Naive thymus-derived CD4-positive, alpha-beta T cell (primary cell): ENCODE results near the gene LARGE1. TPM values are rescaled to one million over a fixed set of nuclear protein-coding genes. Genes with fewer than 3 reads are reported as not detected.

Experiments
- ATAC-seq: fragments of 150-1000 bp; cut with Tn5 transposase; 2 replicates; pipeline ENCODE4 v1.10.0; 2021; ENCODE audit warnings: mild to moderate bottlenecking, moderate library complexity
- CTCF ChIA-PET: fragments of 350-600 bp; sonication (Branson Sonifier 250); formaldehyde crosslinking; loops from one replicate; lab custom pipeline; 2021; ENCODE audit warnings: antibody characterized with exemption; lab: Charles Lee
- POLR2A ChIA-PET: fragments of 350-600 bp; sonication (Branson Sonifier 250); formaldehyde crosslinking; loops from one replicate; lab custom pipeline; 2021; ENCODE audit warnings: antibody characterized with exemption, inconsistent platforms; lab: Charles Lee
- DNase-seq, 9 donors: peaks; one replicate each; pipeline versions ENCODE4 v3.0.0 to v3.0.0-alpha.2; 2020 to 2022; ENCODE audit warnings: mixed read lengths in 1 of 9
- H3K27ac ChIP-seq: one replicate; pipeline ENCODE4 v1.7.0; 2013; ENCODE audit warnings: mild to moderate bottlenecking, low read depth, low read length, moderate library complexity
- H3K27me3 ChIP-seq, 2 donors: one replicate each; pipeline ENCODE4 v1.7.0; 2013; ENCODE audit warnings: low read length in 2 of 2, mild to moderate bottlenecking in 2 of 2, moderate library complexity in 2 of 2; ENCODE audit not compliant: control insufficient read depth in 2 of 2, insufficient read depth in 2 of 2
- H3K36me3 ChIP-seq, 3 experiments: 1 replicate in 2 of 3; 2 replicates in 1 of 3; pipeline ENCODE4 v1.7.0; 2013; ENCODE audit warnings: low read length in 3 of 3, mild to moderate bottlenecking in 3 of 3, moderate library complexity in 1 of 3; ENCODE audit not compliant: insufficient read depth in 3 of 3, control insufficient read depth in 2 of 3
- H3K4me1 ChIP-seq, 2 donors: one replicate each; pipeline ENCODE4 v1.7.0; 2013; ENCODE audit warnings: low read length in 2 of 2, mild to moderate bottlenecking in 2 of 2, moderate library complexity in 1 of 2; ENCODE audit not compliant: control insufficient read depth in 2 of 2, insufficient read depth in 2 of 2
- H3K4me3 ChIP-seq: 2 replicates; pipeline ENCODE4 v1.7.0; 2013; ENCODE audit warnings: mild to moderate bottlenecking, low read length
- H3K9me3 ChIP-seq, 3 experiments: 1 replicate in 2 of 3; 2 replicates in 1 of 3; pipeline ENCODE4 v1.7.0; 2013; ENCODE audit warnings: low read length in 3 of 3; ENCODE audit not compliant: control insufficient read depth in 2 of 3
- H3K27ac Mint-ChIP-seq, 9 donors: one replicate each; pipeline ENCODE4 v1.8.0; 2020 to 2022; ENCODE audit warnings: mixed read lengths in 9 of 9, mild to moderate bottlenecking in 8 of 9, moderate library complexity in 5 of 9, inconsistent platforms in 2 of 9
- H3K27me3 Mint-ChIP-seq, 5 donors: one replicate each; pipeline ENCODE4 v1.8.0; 2021 to 2022; ENCODE audit warnings: mixed read lengths in 5 of 5, mild to moderate bottlenecking in 1 of 5
- H3K36me3 Mint-ChIP-seq, 5 donors: one replicate each; pipeline ENCODE4 v1.8.0; 2020 to 2022; ENCODE audit warnings: mixed read lengths in 5 of 5, mild to moderate bottlenecking in 3 of 5, inconsistent platforms in 1 of 5
- H3K4me1 Mint-ChIP-seq, 7 donors: one replicate each; pipeline ENCODE4 v1.8.0; 2020 to 2022; ENCODE audit warnings: mixed read lengths in 7 of 7, mild to moderate bottlenecking in 3 of 7, inconsistent platforms in 1 of 7
- H3K4me3 Mint-ChIP-seq, 10 donors: one replicate each; pipeline ENCODE4 v1.8.0; 2020 to 2022; ENCODE audit warnings: mild to moderate bottlenecking in 10 of 10, mixed read lengths in 10 of 10, moderate library complexity in 6 of 10, inconsistent platforms in 2 of 10
- H3K9me3 Mint-ChIP-seq, 11 donors: one replicate each; pipeline ENCODE4 v1.8.0; 2020 to 2022; ENCODE audit warnings: mixed read lengths in 11 of 11, mild to moderate bottlenecking in 4 of 11, inconsistent platforms in 1 of 11, moderate library complexity in 1 of 11
- intact Hi-C, 2 donors: fragments of 100-400 bp; cut with micrococcal nuclease; formaldehyde crosslinking; loops; one replicate each; pipeline ENCODE4 v1.15.1; 2023
- polyA plus RNA-seq, 2 donors: library from polyadenylated mRNA; unstranded; fragments of 300-500 nt; fragmentation: Illumina TruSeq; gene quantifications; one replicate each; pipeline ENCODE4 v1.2.3, GENCODE V29; 2021
- total RNA-seq, 6 experiments: library from RNA in 5 of 6; stranded (reverse) in 5 of 6; gene quantifications; 1 replicate in 5 of 6; 2 replicates in 1 of 6; pipeline ENCODE4 v1.2.3 and lab custom pipeline; 2021 to 2026

LARGE1 gene
- total and polyA plus RNA-seq, 7 experiments from 2014 or later, result 2.3 to 4.8 (median 3.0) TPM; not detected in 3

GRCh38 chr22:33793475-33793874 is 126.8 kb downstream of the LARGE1 start:
- ChIA-PET POLR2A (no interaction called here), CTCF (no interaction called here)
- intact Hi-C loops, result no loop called here
- DNase-seq (no peak), ATAC-seq (no peak)
- H3K27ac Mint-ChIP-seq, result no peak overlapping the region
- Histone ChIP-seq H3K27ac (no peak overlapping the region), H3K4me3 (no peak overlapping the region), H3K4me1 (no peaks in the 10 kb centered on the region), H3K36me3 (no peaks in the 10 kb centered on the region), H3K9me3 (peaks cover 0 to 11% (median 0%) of the 10 kb centered on the region in 3 experiments), H3K27me3 (no peaks in the 10 kb centered on the region)
- H3K4me1 Mint-ChIP-seq, result no peaks in the 10 kb centered on the region
- peaks cover 2 to 65% (median 16%) of the 10 kb centered on the region in 11 donors for H3K9me3 Mint-ChIP-seq
- peaks cover 0 to 9% (median 4%) of the 10 kb centered on the region in 5 donors for H3K27me3 Mint-ChIP-seq
- H3K36me3 Mint-ChIP-seq, result peaks cover 0 to 2% (median 0%) of the 10 kb centered on the region in 5 donors
- H3K4me3 Mint-ChIP-seq, result no peak overlapping the region

- ATAC-seq, result no peak
These were observed 127.4 kb downstream of the LARGE1 start for GRCh38 chr22:33792832-33793231.

GRCh38 chr22:33789690-33790253 is 130.5 kb downstream of the LARGE1 start:
- Mint-ChIP-seq H3K27ac (no peak overlapping the region), H3K4me3 (no peak overlapping the region), H3K36me3 (peaks cover 0 to 5% (median 0%) of the 10 kb centered on the region in 5 donors), H3K4me1 (no peaks in the 10 kb centered on the region), H3K9me3 (peaks cover 7 to 59% (median 15%) of the 10 kb centered on the region in 11 donors), H3K27me3 (peaks cover 0 to 9% (median 4%) of the 10 kb centered on the region in 5 donors)
- Histone ChIP-seq H3K4me3 (no peak overlapping the region), H3K27ac (no peak overlapping the region), H3K4me1 (no peaks in the 10 kb centered on the region), H3K9me3 (peaks cover 0 to 17% (median 0%) of the 10 kb centered on the region in 3 experiments), H3K27me3 (no peaks in the 10 kb centered on the region), H3K36me3 (no peaks in the 10 kb centered on the region)
- intact Hi-C loops, result no loop called here
- DNase-seq (no peak), ATAC-seq (no peak)
- ChIA-PET POLR2A (no interaction called here), CTCF (no interaction called here)

More at GRCh38 chr22:33792832-33793231, 127.4 kb downstream of the LARGE1 start:
- Mint-ChIP-seq H3K4me3 (no peak overlapping the region), H3K27ac (no peak overlapping the region), H3K36me3 (peaks cover 0 to 5% (median 0%) of the 10 kb centered on the region in 5 donors), H3K9me3 (peaks cover 7 to 68% (median 18%) of the 10 kb centered on the region in 11 donors), H3K27me3 (peaks cover 0 to 9% (median 4%) of the 10 kb centered on the region in 5 donors), H3K4me1 (no peaks in the 10 kb centered on the region)
- Histone ChIP-seq H3K27ac (no peak overlapping the region), H3K4me1 (no peaks in the 10 kb centered on the region), H3K36me3 (no peaks in the 10 kb centered on the region), H3K9me3 (peaks cover 0 to 17% (median 0%) of the 10 kb centered on the region in 3 experiments), H3K27me3 (no peaks in the 10 kb centered on the region), H3K4me3 (no peak overlapping the region)
- no peak for DNase-seq
- CTCF ChIA-PET, result no interaction called here
- POLR2A ChIA-PET, result no interaction called here
- intact Hi-C loops, result no loop called here

- Mint-ChIP-seq H3K4me1 (no peaks in the 10 kb centered on the region), H3K27ac (no peak overlapping the region), H3K36me3 (peaks cover 0 to 5% (median 0%) of the 10 kb centered on the region in 5 donors), H3K27me3 (peaks cover 0 to 9% (median 4%) of the 10 kb centered on the region in 5 donors), H3K4me3 (no peak overlapping the region), H3K9me3 (peaks cover 7 to 58% (median 18%) of the 10 kb centered on the region in 11 donors)
- ChIA-PET CTCF (no interaction called here), POLR2A (no interaction called here)
- no peak overlapping the region for H3K4me3 ChIP-seq
- no peaks in the 10 kb centered on the region for H3K36me3 ChIP-seq
- ATAC-seq, result no peak
- H3K27ac ChIP-seq, result no peak overlapping the region
- H3K27me3 ChIP-seq, result no peaks in the 10 kb centered on the region
- intact Hi-C loops, result no loop called here
- H3K4me1 ChIP-seq, result no peaks in the 10 kb centered on the region
- DNase-seq, result no peak
- H3K9me3 ChIP-seq, result peaks cover 0 to 17% (median 0%) of the 10 kb centered on the region in 3 experiments
These were observed 131.3 kb downstream of the LARGE1 start for GRCh38 chr22:33788927-33789326.

GRCh38 chr22:33787645-33788456 is 132.4 kb downstream of the LARGE1 start:
- no peak overlapping the region for H3K27ac Mint-ChIP-seq
- peaks cover 0 to 8% (median 0%) of the 10 kb centered on the region in 5 donors for H3K27me3 Mint-ChIP-seq
- DNase-seq, result no peak
- Histone ChIP-seq H3K27ac (no peak overlapping the region), H3K9me3 (peaks cover 0 to 17% (median 0%) of the 10 kb centered on the region in 3 experiments), H3K27me3 (no peaks in the 10 kb centered on the region), H3K36me3 (no peaks in the 10 kb centered on the region), H3K4me3 (no peak overlapping the region), H3K4me1 (no peaks in the 10 kb centered on the region)
- intact Hi-C loops, result no loop called here
- H3K36me3 Mint-ChIP-seq, result peaks cover 0 to 5% (median 0%) of the 10 kb centered on the region in 5 donors
- ChIA-PET CTCF (no interaction called here), POLR2A (no interaction called here)
- H3K4me3 Mint-ChIP-seq, result no peak overlapping the region
- H3K4me1 Mint-ChIP-seq, result no peaks in the 10 kb centered on the region
- H3K9me3 Mint-ChIP-seq, result peaks cover 7 to 51% (median 18%) of the 10 kb centered on the region in 11 donors
- no peak for ATAC-seq

GRCh38 chr22:33786149-33786548 is 134.1 kb downstream of the LARGE1 start:
- DNase-seq, result no peak

More at GRCh38 chr22:33786149-33786548, 134.1 kb downstream of the LARGE1 start:
- Mint-ChIP-seq H3K27me3 (no peaks in the 10 kb centered on the region), H3K27ac (no peak overlapping the region), H3K4me1 (peaks cover 0 to 1% (median 0%) of the 10 kb centered on the region in 7 donors), H3K4me3 (no peak overlapping the region), H3K9me3 (peaks cover 7 to 44% (median 18%) of the 10 kb centered on the region in 11 donors), H3K36me3 (peaks cover 0 to 5% (median 0%) of the 10 kb centered on the region in 5 donors)
- peaks cover 0 to 17% (median 0%) of the 10 kb centered on the region in 3 experiments for H3K9me3 ChIP-seq
- H3K4me1 ChIP-seq, result no peaks in the 10 kb centered on the region
- no peaks in the 10 kb centered on the region for H3K36me3 ChIP-seq
- no peaks in the 10 kb centered on the region for H3K27me3 ChIP-seq
- no peak overlapping the region for H3K4me3 ChIP-seq
- intact Hi-C loops, result no loop called here
- no peak for ATAC-seq
- POLR2A ChIA-PET, result no interaction called here
- CTCF ChIA-PET, result no interaction called here
- H3K27ac ChIP-seq, result no peak overlapping the region
